T-helper 2 cell treated with Interferon-gamma antibody and Interleukin-4, amounts not matched to agents 5 μg/mL and 100 μg/mL, for 36 hours (primary cell): Measurements from ENCODE around the gene VRK1.
A peak's percentile ranks its signal among the peaks of the same experiment; 100 is the strongest.

Experiments used
- DNase-seq: peaks from one replicate; pipeline ENCODE4 v3.0.0; 2021; ENCODE audit warnings: low spot score
- H3K27ac Mint-ChIP-seq: one replicate; pipeline ENCODE4 v1.8.0; 2021; ENCODE audit warnings: mild to moderate bottlenecking, mixed read lengths
- H3K27me3 Mint-ChIP-seq: one replicate; pipeline ENCODE4 v1.8.0; 2021; ENCODE audit warnings: low read depth, mixed read lengths
- H3K36me3 Mint-ChIP-seq: one replicate; pipeline ENCODE4 v1.8.0; 2021; ENCODE audit warnings: low read depth, mixed read lengths
- H3K4me1 Mint-ChIP-seq: one replicate; pipeline ENCODE4 v1.8.0; 2021; ENCODE audit warnings: low read depth, mixed read lengths
- H3K4me3 Mint-ChIP-seq: one replicate; pipeline ENCODE4 v1.8.0; 2022; ENCODE audit warnings: mild to moderate bottlenecking, moderate library complexity, mixed read lengths
- H3K9me3 Mint-ChIP-seq: one replicate; pipeline ENCODE4 v1.8.0; 2021; ENCODE audit warnings: mixed read lengths

Gene VRK1

GRCh38 chr14:96799489-96800054 lies 2.4 kb downstream of the VRK1 start:
- DNase-seq, result no peak
- H3K4me1 Mint-ChIP-seq, result peaks cover 43% of the 10 kb centered on the region
- peak overlapping the region; percentile 54 for H3K4me3 Mint-ChIP-seq
- peaks cover 4% of the 10 kb centered on the region for H3K27me3 Mint-ChIP-seq
- H3K9me3 Mint-ChIP-seq, result no peaks in the 10 kb centered on the region
- H3K36me3 Mint-ChIP-seq, result peaks cover 3% of the 10 kb centered on the region
- H3K27ac Mint-ChIP-seq, result no peak overlapping the region

GRCh38 chr14:96801931-96802330 lies 4.7 kb downstream of the VRK1 start:
- H3K4me3 Mint-ChIP-seq, result no peak overlapping the region
- no peak overlapping the region for H3K27ac Mint-ChIP-seq

GRCh38 chr14:96802963-96803362 lies 5.8 kb downstream of the VRK1 start:
- Mint-ChIP-seq H3K4me1 (peaks cover 50% of the 10 kb centered on the region), H3K4me3 (no peak overlapping the region), H3K27me3 (no peaks in the 10 kb centered on the region), H3K36me3 (peaks cover 6% of the 10 kb centered on the region), H3K27ac (no peak overlapping the region), H3K9me3 (no peaks in the 10 kb centered on the region)
- no peak for DNase-seq

More at GRCh38 chr14:96801931-96802330, 4.7 kb downstream of the VRK1 start:
- no peaks in the 10 kb centered on the region for H3K27me3 Mint-ChIP-seq
- H3K9me3 Mint-ChIP-seq, result no peaks in the 10 kb centered on the region
- no peak for DNase-seq
- H3K4me1 Mint-ChIP-seq, result peaks cover 51% of the 10 kb centered on the region
- H3K36me3 Mint-ChIP-seq, result peaks cover 6% of the 10 kb centered on the region

GRCh38 chr14:96803958-96804357 lies 6.8 kb downstream of the VRK1 start:
- DNase-seq, result no peak
- peaks cover 43% of the 10 kb centered on the region for H3K4me1 Mint-ChIP-seq
- peaks cover 8% of the 10 kb centered on the region for H3K36me3 Mint-ChIP-seq
- H3K27ac Mint-ChIP-seq, result peak overlapping the region; percentile 49
- no peaks in the 10 kb centered on the region for H3K9me3 Mint-ChIP-seq
- H3K27me3 Mint-ChIP-seq, result no peaks in the 10 kb centered on the region
- H3K4me3 Mint-ChIP-seq, result peak overlapping the region; percentile 60

GRCh38 chr14:96804895-96805294 lies 7.7 kb downstream of the VRK1 start:
- H3K27me3 Mint-ChIP-seq, result no peaks in the 10 kb centered on the region
- DNase-seq, result no peak
- H3K27ac Mint-ChIP-seq, result no peak overlapping the region
- H3K36me3 Mint-ChIP-seq, result peaks cover 9% of the 10 kb centered on the region
- H3K4me1 Mint-ChIP-seq, result peaks cover 37% of the 10 kb centered on the region
- no peak overlapping the region for H3K4me3 Mint-ChIP-seq
- no peaks in the 10 kb centered on the region for H3K9me3 Mint-ChIP-seq

GRCh38 chr14:96805956-96806355 lies 8.8 kb downstream of the VRK1 start:
- Mint-ChIP-seq H3K4me1 (peaks cover 32% of the 10 kb centered on the region), H3K27me3 (no peaks in the 10 kb centered on the region), H3K9me3 (no peaks in the 10 kb centered on the region), H3K4me3 (no peak overlapping the region), H3K27ac (no peak overlapping the region), H3K36me3 (peaks cover 13% of the 10 kb centered on the region)
- no peak for DNase-seq

- no peak for DNase-seq
- H3K9me3 Mint-ChIP-seq, result peaks cover 4% of the 10 kb centered on the region
- H3K4me1 Mint-ChIP-seq, result peaks cover 37% of the 10 kb centered on the region
- no peak overlapping the region for H3K4me3 Mint-ChIP-seq
- no peak overlapping the region for H3K27ac Mint-ChIP-seq
- peaks cover 17% of the 10 kb centered on the region for H3K36me3 Mint-ChIP-seq
- no peaks in the 10 kb centered on the region for H3K27me3 Mint-ChIP-seq
Measured at GRCh38 chr14:96806836-96807235, 9.7 kb downstream of the VRK1 start.

- H3K4me3 Mint-ChIP-seq, result no peak overlapping the region
- peaks cover 4% of the 10 kb centered on the region for H3K9me3 Mint-ChIP-seq
- H3K27me3 Mint-ChIP-seq, result no peaks in the 10 kb centered on the region
- peaks cover 21% of the 10 kb centered on the region for H3K36me3 Mint-ChIP-seq
- DNase-seq, result no peak
- peaks cover 42% of the 10 kb centered on the region for H3K4me1 Mint-ChIP-seq
- H3K27ac Mint-ChIP-seq, result no peak overlapping the region
Measured at GRCh38 chr14:96808619-96809406, 11.6 kb downstream of the VRK1 start.

GRCh38 chr14:96811265-96811664 lies 14.1 kb downstream of the VRK1 start:
- H3K4me1 Mint-ChIP-seq, result peaks cover 33% of the 10 kb centered on the region

GRCh38 chr14:96811985-96812667 lies 14.9 kb downstream of the VRK1 start:
- DNase-seq, result no peak
- H3K36me3 Mint-ChIP-seq, result peaks cover 28% of the 10 kb centered on the region
- no peak overlapping the region for H3K4me3 Mint-ChIP-seq
- peaks cover 37% of the 10 kb centered on the region for H3K4me1 Mint-ChIP-seq
- peaks cover 4% of the 10 kb centered on the region for H3K9me3 Mint-ChIP-seq
- H3K27ac Mint-ChIP-seq, result no peak overlapping the region
- H3K27me3 Mint-ChIP-seq, result no peaks in the 10 kb centered on the region

More at GRCh38 chr14:96811265-96811664, 14.1 kb downstream of the VRK1 start:
- no peak overlapping the region for H3K27ac Mint-ChIP-seq
- H3K27me3 Mint-ChIP-seq, result no peaks in the 10 kb centered on the region
- no peak for DNase-seq
- peaks cover 26% of the 10 kb centered on the region for H3K36me3 Mint-ChIP-seq
- H3K4me3 Mint-ChIP-seq, result no peak overlapping the region
- peaks cover 4% of the 10 kb centered on the region for H3K9me3 Mint-ChIP-seq

GRCh38 chr14:96816281-96816680 lies 19.1 kb downstream of the VRK1 start:
- Mint-ChIP-seq H3K36me3 (peaks cover 23% of the 10 kb centered on the region), H3K4me3 (no peak overlapping the region), H3K9me3 (peaks cover 2% of the 10 kb centered on the region), H3K4me1 (peaks cover 35% of the 10 kb centered on the region), H3K27ac (no peak overlapping the region), H3K27me3 (no peaks in the 10 kb centered on the region)
- DNase-seq, result no peak

GRCh38 chr14:96817750-96818666 lies 20.8 kb downstream of the VRK1 start:
- H3K4me3 Mint-ChIP-seq, result no peak overlapping the region
- no peak for DNase-seq
- peaks cover 27% of the 10 kb centered on the region for H3K36me3 Mint-ChIP-seq
- H3K4me1 Mint-ChIP-seq, result peaks cover 22% of the 10 kb centered on the region
- no peaks in the 10 kb centered on the region for H3K9me3 Mint-ChIP-seq
- no peak overlapping the region for H3K27ac Mint-ChIP-seq
- no peaks in the 10 kb centered on the region for H3K27me3 Mint-ChIP-seq

GRCh38 chr14:96821501-96821900 lies 24.3 kb downstream of the VRK1 start:
- peaks cover 4% of the 10 kb centered on the region for H3K9me3 Mint-ChIP-seq
- no peak overlapping the region for H3K27ac Mint-ChIP-seq
- DNase-seq, result no peak
- H3K4me1 Mint-ChIP-seq, result peaks cover 15% of the 10 kb centered on the region
- no peak overlapping the region for H3K4me3 Mint-ChIP-seq
- H3K27me3 Mint-ChIP-seq, result no peaks in the 10 kb centered on the region
- H3K36me3 Mint-ChIP-seq, result peaks cover 34% of the 10 kb centered on the region
